Skin of body (tissue), 2 donors: ENCODE data around the gene LUC7L3. TPM values are rescaled to one million over a fixed set of nuclear protein-coding genes. Genes with fewer than 3 reads are reported as not detected.
A peak's percentile ranks its signal among the peaks of the same experiment; 100 is the strongest.
"Not testable (repeated sequence)": the region's sequence is repeated elsewhere in the genome, so short reads cannot be mapped to it uniquely, and the experiment has no call there.

Experiments
- DNase-seq: peaks from one replicate; lab custom pipeline; 2025; lab: John Stamatoyannopoulos, UW
- total RNA-seq: library from RNA; depleted of rRNA; stranded (reverse); fragments of >200 nt; gene quantifications from one replicate; pipeline ENCODE4 v1.2.3, GENCODE V29; 2014

LUC7L3 gene
- total RNA-seq, 1 donor from 2014 or later, result 102 TPM

- no peak for DNase-seq
Measured at GRCh38 chr17:50781167-50781566, 61.8 kb downstream of the LUC7L3 start.

- DNase-seq, result peak; percentile 70
Measured at GRCh38 chr17:50783193-50783660, 63.8 kb downstream of the LUC7L3 start.

- no peak for DNase-seq
Measured at GRCh38 chr17:50783905-50784304, 64.5 kb downstream of the LUC7L3 start.

GRCh38 chr17:50785126-50785525 is 65.7 kb downstream of the LUC7L3 start:
- no peak for DNase-seq

GRCh38 chr17:50785946-50786570 is 66.7 kb downstream of the LUC7L3 start:
- DNase-seq, result peak; percentile 71

GRCh38 chr17:50787106-50787505 is 67.7 kb downstream of the LUC7L3 start:
- no peak for DNase-seq

- no peak for DNase-seq
Measured at GRCh38 chr17:50790618-50791017, 71.2 kb downstream of the LUC7L3 start.

- DNase-seq, result no peak
Measured at GRCh38 chr17:50792132-50792531, 72.7 kb downstream of the LUC7L3 start.

GRCh38 chr17:50793007-50793406 is 73.6 kb downstream of the LUC7L3 start:
- no peak for DNase-seq

- DNase-seq, result no peak
Measured at GRCh38 chr17:50794361-50794760, 75.0 kb downstream of the LUC7L3 start.

- DNase-seq, result no peak
Measured at GRCh38 chr17:50797135-50797810, 77.9 kb downstream of the LUC7L3 start.

- DNase-seq, result no peak
Measured at GRCh38 chr17:50798424-50799288, 79.3 kb downstream of the LUC7L3 start.

- DNase-seq, result no peak
Measured at GRCh38 chr17:50799582-50799981, 80.2 kb downstream of the LUC7L3 start.

GRCh38 chr17:50800196-50800700 is 80.8 kb downstream of the LUC7L3 start:
- no peak for DNase-seq

GRCh38 chr17:50802609-50803571 is 83.5 kb downstream of the LUC7L3 start:
- no peak for DNase-seq

- DNase-seq, result no peak
Measured at GRCh38 chr17:50803676-50804075, 84.3 kb downstream of the LUC7L3 start.

GRCh38 chr17:50804749-50805475 is 85.5 kb downstream of the LUC7L3 start:
- DNase-seq, result not testable (repeated sequence)

GRCh38 chr17:50805486-50805885 is 86.1 kb downstream of the LUC7L3 start:
- DNase-seq, result no peak
